Activated T-cell treated with anti-CD3 and anti-CD28 coated beads, Interleukin-2, amount 50 U/mL, for 72 hours (primary cell): ENCODE measurements around the gene MRPL42. TPM values are rescaled to one million over a fixed set of nuclear protein-coding genes. Genes with fewer than 3 reads are reported as not detected.
"Not testable (repeated sequence)": the region's sequence is repeated elsewhere in the genome, so short reads cannot be mapped to it uniquely, and the experiment has no call there.

Experiments
- ATAC-seq, 2 donors: fragments of 150-1000 bp; cut with Tn5 transposase; replicated peaks in 1 of 2; 2 replicates each; pipeline ENCODE4 v1.10.0; 2021; ENCODE audit warnings: moderate library complexity in 2 of 2, mild to moderate bottlenecking in 1 of 2
- DNase-seq, 2 donors: peaks; one replicate each; pipeline ENCODE4 v3.0.0; 2021 to 2022; ENCODE audit warnings: mixed read lengths in 1 of 2
- H3K27ac Mint-ChIP-seq: one replicate; pipeline ENCODE4 v1.8.0; 2022; ENCODE audit warnings: mild to moderate bottlenecking, moderate library complexity, mixed read lengths
- H3K27me3 Mint-ChIP-seq: one replicate; pipeline ENCODE4 v1.8.0; 2022; ENCODE audit warnings: low read depth, mixed read lengths
- H3K36me3 Mint-ChIP-seq, 2 donors: one replicate each; pipeline ENCODE4 v1.8.0; 2022; ENCODE audit warnings: mixed read lengths in 2 of 2, mild to moderate bottlenecking in 1 of 2; ENCODE audit not compliant: insufficient read depth in 2 of 2
- H3K4me1 Mint-ChIP-seq: one replicate; pipeline ENCODE4 v1.8.0; 2022; ENCODE audit warnings: low read depth, mixed read lengths
- H3K4me3 Mint-ChIP-seq, 2 donors: one replicate each; pipeline ENCODE4 v1.8.0; 2022; ENCODE audit warnings: mild to moderate bottlenecking in 2 of 2, mixed read lengths in 2 of 2, moderate library complexity in 2 of 2
- H3K9me3 Mint-ChIP-seq, 2 donors: one replicate each; pipeline ENCODE4 v1.8.0; 2022; ENCODE audit warnings: mixed read lengths in 2 of 2
- total RNA-seq, 2 donors: library from RNA; stranded (reverse); gene quantifications; one replicate each; pipeline ENCODE4 v1.2.3, GENCODE V29; 2022

Gene MRPL42
- total RNA-seq, 2 donors from 2014 or later: 54.2 to 68.3 TPM

GRCh38 chr12:93492808-93493207, 25.5 kb downstream of the MRPL42 start:
- not testable (repeated sequence) for ATAC-seq

GRCh38 chr12:93494096-93494495, 26.8 kb downstream of the MRPL42 start:
- Mint-ChIP-seq H3K27me3 (no peaks in the 10 kb centered on the region), H3K4me3 (no peak overlapping the region), H3K4me1 (peaks cover 15% of the 10 kb centered on the region), H3K36me3 (peaks cover 7 to 27% of the 10 kb centered on the region in 2 donors), H3K27ac (no peak overlapping the region), H3K9me3 (peaks cover 3% of the 10 kb centered on the region in 2 donors)
- ATAC-seq (no peak), DNase-seq (no peak)

More at GRCh38 chr12:93492808-93493207, 25.5 kb downstream of the MRPL42 start:
- Mint-ChIP-seq H3K4me1 (peaks cover 15% of the 10 kb centered on the region), H3K36me3 (peaks cover 7 to 34% of the 10 kb centered on the region in 2 donors)
- H3K9me3 Mint-ChIP-seq, H3K27me3 Mint-ChIP-seq, H3K4me3 Mint-ChIP-seq, H3K27ac Mint-ChIP-seq, DNase-seq: not testable (repeated sequence)

- no peak for DNase-seq
- H3K4me1 Mint-ChIP-seq: peaks cover 15% of the 10 kb centered on the region
- ATAC-seq: no peak
- no peak overlapping the region for H3K4me3 Mint-ChIP-seq
- peaks cover 5 to 19% of the 10 kb centered on the region in 2 donors for H3K36me3 Mint-ChIP-seq
- H3K27ac Mint-ChIP-seq: peak overlapping the region; percentile 31
- peaks cover 3% of the 10 kb centered on the region in 2 donors for H3K9me3 Mint-ChIP-seq
- H3K27me3 Mint-ChIP-seq: no peaks in the 10 kb centered on the region
Measured at GRCh38 chr12:93497456-93497855, 30.1 kb downstream of the MRPL42 start.

GRCh38 chr12:93498813-93499212, 31.5 kb downstream of the MRPL42 start:
- Mint-ChIP-seq H3K36me3 (peaks cover 5 to 19% of the 10 kb centered on the region in 2 donors), H3K4me1 (peaks cover 15% of the 10 kb centered on the region)
- H3K27me3 Mint-ChIP-seq, H3K4me3 Mint-ChIP-seq, H3K9me3 Mint-ChIP-seq, DNase-seq, ATAC-seq, H3K27ac Mint-ChIP-seq: not testable (repeated sequence)

DNA sequence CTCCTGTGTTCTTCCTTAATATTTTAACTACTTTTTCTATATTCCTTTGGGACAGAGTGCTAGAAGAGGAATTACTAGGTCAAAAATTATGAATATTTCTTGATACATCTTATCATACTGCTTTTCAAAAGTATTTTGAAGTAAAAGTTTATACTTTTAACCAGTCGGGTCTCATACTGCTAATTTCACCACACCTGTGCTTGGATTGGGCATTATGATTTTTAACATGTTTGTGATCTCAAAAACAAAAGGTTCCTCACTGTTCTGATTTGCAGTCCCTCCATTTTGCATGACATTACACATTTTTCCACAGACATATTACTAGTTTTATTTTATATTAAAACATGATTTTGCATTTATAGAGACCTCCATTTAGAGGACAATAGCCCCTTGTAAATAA, 32.9 kb downstream of the MRPL42 start:
- no peaks in the 10 kb centered on the region for H3K27me3 Mint-ChIP-seq
- ATAC-seq (no peak), DNase-seq (no peak)
- H3K9me3 Mint-ChIP-seq: peaks cover 3% of the 10 kb centered on the region in 2 donors
- peaks cover 5 to 12% of the 10 kb centered on the region in 2 donors for H3K36me3 Mint-ChIP-seq
- H3K27ac Mint-ChIP-seq: no peak overlapping the region
- H3K4me3 Mint-ChIP-seq: no peak overlapping the region
- peaks cover 15% of the 10 kb centered on the region for H3K4me1 Mint-ChIP-seq

- H3K4me1 Mint-ChIP-seq: peaks cover 15% of the 10 kb centered on the region
- DNase-seq (no peak), ATAC-seq (no peak)
- H3K27me3 Mint-ChIP-seq: no peaks in the 10 kb centered on the region
- no peak overlapping the region for H3K27ac Mint-ChIP-seq
- peaks cover 5 to 11% of the 10 kb centered on the region in 2 donors for H3K36me3 Mint-ChIP-seq
- no peak overlapping the region for H3K4me3 Mint-ChIP-seq
- H3K9me3 Mint-ChIP-seq: peaks cover 3% of the 10 kb centered on the region in 2 donors
Measured at GRCh38 chr12:93500667-93501066, 33.4 kb downstream of the MRPL42 start.

GRCh38 chr12:93502802-93503623, 35.7 kb downstream of the MRPL42 start:
- DNase-seq: peak; percentile 51 to 54
- Mint-ChIP-seq H3K27me3 (no peaks in the 10 kb centered on the region), H3K36me3 (no peaks in the 10 kb centered on the region), H3K4me1 (peaks cover 15% of the 10 kb centered on the region), H3K9me3 (no peaks in the 10 kb centered on the region), H3K4me3 (no peak overlapping the region), H3K27ac (no peak overlapping the region)
- ATAC-seq: no peak

DNA sequence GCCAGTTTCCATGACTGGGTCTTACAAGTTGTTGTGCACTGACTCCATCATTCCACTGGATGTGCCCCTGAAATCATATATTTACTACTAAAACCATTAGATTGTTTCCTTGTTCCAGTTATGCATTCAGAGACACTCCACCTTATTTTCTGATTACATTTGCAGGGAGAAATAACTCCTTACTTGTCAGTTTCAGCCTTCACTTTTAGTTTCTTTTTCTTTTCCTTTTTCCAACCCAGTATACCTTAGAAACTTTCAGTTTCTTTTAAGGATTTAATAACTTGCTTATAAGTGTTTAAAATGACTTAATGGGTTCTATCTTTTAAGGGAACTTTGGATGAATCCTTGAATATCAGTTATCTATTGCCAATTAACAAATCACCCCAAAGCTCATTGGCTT, 39.9 kb downstream of the MRPL42 start:
- DNase-seq (no peak), ATAC-seq (no peak)
- no peaks in the 10 kb centered on the region for H3K9me3 Mint-ChIP-seq
- peak overlapping the region; percentile 39 for H3K27ac Mint-ChIP-seq
- no peaks in the 10 kb centered on the region for H3K27me3 Mint-ChIP-seq
- peaks cover 15% of the 10 kb centered on the region for H3K4me1 Mint-ChIP-seq
- no peak overlapping the region for H3K4me3 Mint-ChIP-seq
- no peaks in the 10 kb centered on the region for H3K36me3 Mint-ChIP-seq

DNA sequence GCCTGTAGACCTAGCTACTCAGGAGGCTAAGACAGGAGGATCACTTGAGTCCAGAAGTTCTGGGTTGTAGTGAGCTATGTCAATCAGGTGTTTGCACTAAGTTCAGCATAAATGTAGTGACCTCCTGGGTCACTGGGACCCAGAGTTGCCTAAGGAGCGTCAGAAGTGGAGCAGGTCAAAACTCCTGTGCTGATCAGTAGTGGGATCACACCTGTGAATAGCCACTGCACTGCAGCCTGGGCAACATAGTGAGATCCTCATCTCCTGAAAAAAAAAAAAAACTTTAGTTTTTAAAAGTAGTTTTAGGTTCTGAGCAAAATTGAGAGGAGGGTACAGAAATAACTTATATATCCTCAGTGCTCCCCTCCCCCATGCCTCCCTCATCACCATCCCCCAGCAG, 42.2 kb downstream of the MRPL42 start:
- DNase-seq: no peak
- ATAC-seq: no peak
- no peaks in the 10 kb centered on the region for H3K9me3 Mint-ChIP-seq
- H3K36me3 Mint-ChIP-seq: no peaks in the 10 kb centered on the region
- H3K4me1 Mint-ChIP-seq: peaks cover 15% of the 10 kb centered on the region
- no peak overlapping the region for H3K4me3 Mint-ChIP-seq
- H3K27me3 Mint-ChIP-seq: no peaks in the 10 kb centered on the region
- no peak overlapping the region for H3K27ac Mint-ChIP-seq

DNA sequence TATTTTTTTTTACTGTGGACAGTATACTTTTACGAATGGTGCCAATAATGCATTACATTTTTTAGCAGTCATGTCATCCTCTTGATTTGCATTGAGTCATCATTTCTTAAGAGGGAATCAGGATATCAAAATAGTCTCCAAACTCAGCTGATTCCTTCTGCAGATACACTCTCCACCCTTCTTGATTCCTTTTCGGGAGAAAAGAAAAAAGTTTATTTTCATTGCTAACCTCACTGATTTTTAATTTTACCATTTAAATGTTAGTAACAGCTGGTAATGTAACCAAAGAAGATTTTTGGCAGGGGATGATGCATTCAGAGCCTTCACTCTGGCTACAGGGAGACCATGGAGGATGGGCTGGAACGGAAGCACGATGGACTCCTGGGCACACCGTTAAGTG, 47.5 kb downstream of the MRPL42 start:
- no peak for ATAC-seq
- H3K27me3 Mint-ChIP-seq: no peaks in the 10 kb centered on the region
- H3K36me3 Mint-ChIP-seq: no peaks in the 10 kb centered on the region
- no peak overlapping the region for H3K4me3 Mint-ChIP-seq
- DNase-seq: no peak
- no peaks in the 10 kb centered on the region for H3K9me3 Mint-ChIP-seq
- H3K27ac Mint-ChIP-seq: no peak overlapping the region
- no peaks in the 10 kb centered on the region for H3K4me1 Mint-ChIP-seq

DNA sequence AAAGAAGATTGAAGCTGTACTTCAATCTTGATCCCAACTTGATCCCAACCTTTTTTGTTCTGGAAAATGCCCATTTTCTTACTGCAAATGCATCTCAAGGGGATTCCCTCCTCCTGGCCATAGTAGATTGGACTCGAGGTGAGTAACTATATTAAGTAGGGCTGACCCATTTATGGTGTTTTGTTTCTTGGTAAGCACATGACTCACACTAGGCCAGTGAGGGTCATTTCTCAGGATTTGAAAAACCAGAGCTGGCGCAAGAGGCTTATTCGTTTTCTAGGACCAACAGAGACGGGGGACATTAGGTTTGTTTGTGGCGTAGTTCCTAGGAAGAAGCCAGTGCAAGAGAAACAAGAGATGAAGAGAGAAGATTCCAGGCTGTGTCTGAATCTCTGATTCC, 51.4 kb downstream of the MRPL42 start:
- Mint-ChIP-seq H3K27ac (no peak overlapping the region), H3K36me3 (no peaks in the 10 kb centered on the region), H3K4me1 (no peaks in the 10 kb centered on the region), H3K27me3 (no peaks in the 10 kb centered on the region), H3K9me3 (no peaks in the 10 kb centered on the region), H3K4me3 (no peak overlapping the region)
- ATAC-seq: no peak
- DNase-seq: no peak

DNA sequence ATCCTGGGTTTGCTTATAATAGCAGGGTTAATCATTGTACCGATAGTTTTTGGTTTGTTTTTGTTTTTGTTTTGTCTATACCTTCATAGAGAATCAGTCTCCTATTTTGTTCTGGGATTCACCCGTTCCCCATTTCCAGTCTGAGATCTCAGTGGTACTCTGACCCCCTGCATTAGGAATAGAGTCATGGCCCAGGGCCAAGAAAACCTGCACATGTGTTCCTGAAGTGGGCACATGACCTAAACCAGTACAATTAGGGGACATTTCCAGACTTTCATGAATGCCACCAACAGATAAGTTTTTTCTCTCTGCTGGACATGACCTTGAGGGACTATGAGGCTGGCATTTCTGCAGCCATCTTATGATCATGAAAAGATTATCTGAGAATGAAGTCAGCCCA, 52.5 kb downstream of the MRPL42 start:
- DNase-seq (no peak), ATAC-seq (no peak)
- H3K36me3 Mint-ChIP-seq: no peaks in the 10 kb centered on the region
- H3K27ac Mint-ChIP-seq: no peak overlapping the region
- H3K4me1 Mint-ChIP-seq: no peaks in the 10 kb centered on the region
- H3K27me3 Mint-ChIP-seq: peaks cover 4% of the 10 kb centered on the region
- H3K9me3 Mint-ChIP-seq: no peaks in the 10 kb centered on the region
- no peak overlapping the region for H3K4me3 Mint-ChIP-seq

- Mint-ChIP-seq H3K4me3 (no peak overlapping the region), H3K27me3 (peaks cover 4% of the 10 kb centered on the region), H3K27ac (no peak overlapping the region), H3K36me3 (no peaks in the 10 kb centered on the region), H3K4me1 (no peaks in the 10 kb centered on the region), H3K9me3 (no peaks in the 10 kb centered on the region)
- ATAC-seq (no peak), DNase-seq (no peak)
Measured at GRCh38 chr12:93520454-93520853, 53.1 kb downstream of the MRPL42 start.
